Mucosa of rectum (tissue), 2 donors: ENCODE measurements around the gene PPP2R2C.

ENCODE experiments used
- H3K27ac ChIP-seq, 2 donors: one replicate each; pipeline ENCODE4 v1.7.0; 2013; ENCODE audit warnings: inconsistent platforms in 2 of 2, low read depth in 2 of 2, low read length in 2 of 2
- H3K27me3 ChIP-seq, 2 donors: one replicate each; pipeline ENCODE4 v1.7.0; 2013; ENCODE audit warnings: low read length in 2 of 2; ENCODE audit not compliant: control insufficient read depth in 2 of 2, insufficient read depth in 2 of 2
- H3K36me3 ChIP-seq, 2 donors: one replicate each; pipeline ENCODE4 v1.7.0; 2013; ENCODE audit warnings: low read length in 2 of 2; ENCODE audit not compliant: control insufficient read depth in 2 of 2, insufficient read depth in 2 of 2
- H3K4me1 ChIP-seq, 2 donors: one replicate each; pipeline ENCODE4 v1.7.0; 2013; ENCODE audit warnings: low read length in 2 of 2, mild to moderate bottlenecking in 1 of 2; ENCODE audit not compliant: control insufficient read depth in 2 of 2, insufficient read depth in 2 of 2
- H3K4me3 ChIP-seq, 2 donors: one replicate each; pipeline ENCODE4 v1.7.0; 2013; ENCODE audit warnings: low read length in 2 of 2
- H3K9ac ChIP-seq, 2 donors: one replicate each; pipeline ENCODE4 v1.7.0; 2013; ENCODE audit warnings: low read length in 2 of 2, low read depth in 1 of 2, mild to moderate bottlenecking in 1 of 2
- H3K9me3 ChIP-seq, 2 donors: one replicate each; pipeline ENCODE4 v1.7.0; 2013; ENCODE audit warnings: low read length in 2 of 2; ENCODE audit not compliant: control insufficient read depth in 2 of 2
- donor health status: healthy.
- donor health status: Normal muscosa, but diverticular disease.

PPP2R2C gene

GRCh38 chr4:6472387-6473263 lies at the start of gene PPP2R2C:
Gene PPP2R2C, minus strand, starts transcription at chr4:6472614. Its CDS starts 385 bp downstream, at chr4:6472229.
- Histone ChIP-seq H3K9ac (no peak within 1 kb of the TSS), H3K27me3 (peaks cover 22 to 34% of the 10 kb centered on the region in 2 donors)

DNA sequence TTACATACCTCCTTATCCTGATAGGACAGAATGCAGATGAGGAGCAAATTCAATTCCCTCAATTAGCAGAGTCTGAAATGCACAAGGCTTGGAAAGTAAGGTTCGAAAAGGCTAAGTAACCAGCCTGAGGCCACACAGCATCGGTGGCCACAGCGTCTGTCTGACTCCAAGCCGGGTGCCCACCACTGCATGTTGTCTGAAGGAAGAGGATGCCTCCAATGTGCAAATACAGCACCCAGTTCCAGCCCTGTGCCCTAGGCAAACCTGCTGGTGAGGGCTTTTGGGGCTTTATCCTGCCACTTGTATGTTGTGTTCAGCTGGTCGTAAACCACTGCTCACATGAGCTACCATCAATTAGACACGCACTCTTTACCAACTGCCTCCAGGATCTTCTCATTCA lies 48.6 kb upstream of the PPP2R2C start:
- Histone ChIP-seq H3K4me1 (no peaks in the 10 kb centered on the region), H3K9me3 (no peaks in the 10 kb centered on the region), H3K27me3 (no peaks in the 10 kb centered on the region), H3K9ac (no peak overlapping the region), H3K27ac (no peak overlapping the region), H3K4me3 (no peak overlapping the region), H3K36me3 (no peaks in the 10 kb centered on the region)

More at GRCh38 chr4:6472387-6473263, at the start of gene PPP2R2C:
- Histone ChIP-seq H3K4me1 (no peaks in the 10 kb centered on the region), H3K27ac (no peak within 1 kb of the TSS), H3K9me3 (no peaks in the 10 kb centered on the region), H3K36me3 (no peaks in the 10 kb centered on the region), H3K4me3 (no peak within 1 kb of the TSS)

DNA sequence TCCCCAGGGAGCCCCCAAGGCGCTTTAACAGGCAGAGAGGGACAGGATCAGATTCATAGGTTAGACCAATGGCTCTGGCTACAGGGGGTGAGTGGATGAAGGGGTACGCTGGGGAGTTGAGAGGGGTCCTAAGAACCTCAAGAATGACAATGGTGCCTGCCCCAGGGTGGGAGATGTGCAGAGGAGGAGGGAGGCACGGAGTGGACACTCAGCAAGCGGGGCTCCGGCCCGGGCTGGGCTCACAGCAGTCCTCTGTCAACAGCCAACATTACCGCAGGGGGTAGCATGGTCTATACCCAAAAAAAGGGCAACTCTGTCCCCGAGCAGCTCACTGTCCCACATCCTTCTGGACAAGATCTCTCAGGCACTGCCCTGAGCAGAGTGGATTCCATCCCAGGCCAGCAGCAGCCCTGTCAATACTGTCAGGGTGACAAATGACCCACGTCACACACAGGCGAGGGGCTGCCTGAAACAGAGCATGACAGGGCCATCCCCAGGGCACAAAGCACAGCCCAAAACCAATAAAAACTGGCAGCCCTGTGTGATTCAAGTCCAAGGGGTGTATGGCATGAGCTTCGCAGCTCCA lies 47.7 kb upstream of the PPP2R2C start:
- H3K9me3 ChIP-seq, result no peaks in the 10 kb centered on the region
- no peak overlapping the region for H3K9ac ChIP-seq
- H3K27ac ChIP-seq, result no peak overlapping the region
- H3K4me3 ChIP-seq, result no peak overlapping the region
- no peaks in the 10 kb centered on the region for H3K27me3 ChIP-seq
- no peaks in the 10 kb centered on the region for H3K4me1 ChIP-seq
- H3K36me3 ChIP-seq, result no peaks in the 10 kb centered on the region

DNA sequence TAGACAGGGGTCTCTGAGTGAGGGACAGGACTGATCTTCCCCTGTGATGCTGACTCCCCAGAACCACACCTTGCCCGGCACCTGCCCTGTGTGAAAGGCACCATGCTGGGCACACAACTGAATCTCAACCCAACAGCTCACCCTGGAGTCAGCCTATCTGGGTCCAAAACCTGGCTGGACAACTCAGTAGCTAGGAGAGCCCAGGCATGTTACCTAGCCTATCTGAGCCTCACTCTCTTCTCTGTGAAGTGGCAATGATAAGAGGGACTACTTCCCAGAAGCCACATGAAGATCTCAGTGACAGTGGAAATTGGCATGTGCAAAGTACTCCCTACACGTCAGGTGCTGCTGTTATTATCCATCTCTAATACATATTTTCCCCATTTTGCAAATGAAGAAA lies 44.8 kb upstream of the PPP2R2C start:
- no peak overlapping the region for H3K4me3 ChIP-seq
- no peak overlapping the region for H3K27ac ChIP-seq
- no peaks in the 10 kb centered on the region for H3K4me1 ChIP-seq
- H3K27me3 ChIP-seq, result no peaks in the 10 kb centered on the region
- no peak overlapping the region for H3K9ac ChIP-seq
- H3K36me3 ChIP-seq, result no peaks in the 10 kb centered on the region
- no peaks in the 10 kb centered on the region for H3K9me3 ChIP-seq

- Histone ChIP-seq H3K27ac (no peak overlapping the region), H3K4me1 (no peaks in the 10 kb centered on the region), H3K36me3 (no peaks in the 10 kb centered on the region), H3K4me3 (no peak overlapping the region), H3K9me3 (no peaks in the 10 kb centered on the region), H3K9ac (no peak overlapping the region), H3K27me3 (no peaks in the 10 kb centered on the region)
Observed at GRCh38 chr4:6516762-6517161, 44.3 kb upstream of the PPP2R2C start.

GRCh38 chr4:6516281-6516680 lies 43.9 kb upstream of the PPP2R2C start:
- H3K4me1 ChIP-seq, result no peaks in the 10 kb centered on the region
- no peak overlapping the region for H3K9ac ChIP-seq
- H3K4me3 ChIP-seq, result no peak overlapping the region
- H3K27ac ChIP-seq, result no peak overlapping the region
- H3K9me3 ChIP-seq, result no peaks in the 10 kb centered on the region
- no peaks in the 10 kb centered on the region for H3K27me3 ChIP-seq
- no peaks in the 10 kb centered on the region for H3K36me3 ChIP-seq

- Histone ChIP-seq H3K27me3 (no peaks in the 10 kb centered on the region), H3K4me3 (no peak overlapping the region)
Observed at GRCh38 chr4:6513678-6514077, 41.3 kb upstream of the PPP2R2C start.

GRCh38 chr4:6509587-6509986 lies 37.2 kb upstream of the PPP2R2C start:
- Histone ChIP-seq H3K4me1 (no peaks in the 10 kb centered on the region), H3K36me3 (no peaks in the 10 kb centered on the region), H3K4me3 (no peak overlapping the region), H3K9ac (no peak overlapping the region), H3K9me3 (peaks cover 0 to 2% of the 10 kb centered on the region in 2 donors), H3K27ac (no peak overlapping the region), H3K27me3 (no peaks in the 10 kb centered on the region)

More at GRCh38 chr4:6513678-6514077, 41.3 kb upstream of the PPP2R2C start:
- Histone ChIP-seq H3K9me3 (no peaks in the 10 kb centered on the region), H3K27ac (no peak overlapping the region), H3K36me3 (no peaks in the 10 kb centered on the region), H3K9ac (no peak overlapping the region), H3K4me1 (no peaks in the 10 kb centered on the region)

DNA sequence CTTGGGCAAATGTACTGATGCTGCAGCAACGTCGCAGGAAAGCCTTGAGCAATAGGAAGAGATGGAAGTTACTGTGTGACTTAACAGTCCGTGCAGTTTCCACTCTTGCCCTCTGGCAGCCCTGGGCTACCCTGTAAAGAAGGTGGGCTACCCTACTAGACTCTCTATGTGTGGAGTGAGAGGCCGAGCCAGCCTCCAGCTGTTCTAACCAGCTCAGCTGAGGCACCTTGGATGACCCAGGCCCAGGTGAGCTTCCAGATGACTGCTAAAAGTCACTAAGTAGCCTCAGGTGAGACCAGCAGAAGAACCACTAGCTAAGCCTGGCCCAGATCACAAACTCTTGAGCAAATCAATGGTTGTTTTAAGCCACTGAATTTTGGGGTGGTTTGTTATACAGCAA lies 34.9 kb upstream of the PPP2R2C start:
- H3K36me3 ChIP-seq, result no peaks in the 10 kb centered on the region
- no peaks in the 10 kb centered on the region for H3K4me1 ChIP-seq
- no peak overlapping the region for H3K9ac ChIP-seq
- H3K27me3 ChIP-seq, result no peaks in the 10 kb centered on the region
- no peak overlapping the region for H3K27ac ChIP-seq
- peaks cover 0 to 2% of the 10 kb centered on the region in 2 donors for H3K9me3 ChIP-seq
- H3K4me3 ChIP-seq, result no peak overlapping the region

GRCh38 chr4:6506616-6507140 lies 34.3 kb upstream of the PPP2R2C start:
- H3K4me3 ChIP-seq, result no peak overlapping the region
- H3K27me3 ChIP-seq, result no peaks in the 10 kb centered on the region
- H3K4me1 ChIP-seq, result no peaks in the 10 kb centered on the region
- no peak overlapping the region for H3K27ac ChIP-seq
- no peak overlapping the region for H3K9ac ChIP-seq
- H3K36me3 ChIP-seq, result no peaks in the 10 kb centered on the region
- peaks cover 0 to 2% of the 10 kb centered on the region in 2 donors for H3K9me3 ChIP-seq
